Activated CD8-positive, alpha-beta memory T cell treated with anti-CD3 and anti-CD28 coated beads, Interleukin-2, amount 10 ng/mL, durations not matched to agents 7 days and 5 days (primary cell): ENCODE results near the gene ZFR2. TPM values are rescaled to one million over a fixed set of nuclear protein-coding genes. Genes with fewer than 3 reads are reported as not detected.
"Not testable (repeated sequence)": the region's sequence is repeated elsewhere in the genome, so short reads cannot be mapped to it uniquely, and the experiment has no call there.

Experiments
- ATAC-seq: fragments of 150-1000 bp; cut with Tn5 transposase; one replicate; pipeline ENCODE4 v1.10.0; 2021; ENCODE audit warnings: moderate library complexity
- CTCF ChIA-PET: fragments of 350-600 bp; sonication (Branson Sonifier 250); formaldehyde crosslinking; loops from one replicate; lab custom pipeline; 2021; ENCODE audit warnings: antibody characterized with exemption; lab: Charles Lee
- DNase-seq: peaks from one replicate; pipeline ENCODE4 v3.0.0-alpha.2; 2020
- H3K27ac Mint-ChIP-seq: one replicate; pipeline ENCODE4 v1.8.0; 2021; ENCODE audit warnings: mild to moderate bottlenecking, mixed read lengths
- H3K27me3 Mint-ChIP-seq: one replicate; pipeline ENCODE4 v1.8.0; 2021; ENCODE audit warnings: mixed read lengths
- H3K36me3 Mint-ChIP-seq: one replicate; pipeline ENCODE4 v1.8.0; 2021; ENCODE audit warnings: mild to moderate bottlenecking, mixed read lengths
- H3K4me1 Mint-ChIP-seq: one replicate; pipeline ENCODE4 v1.8.0; 2021; ENCODE audit warnings: mixed read lengths
- H3K4me3 Mint-ChIP-seq: one replicate; pipeline ENCODE4 v1.8.0; 2021; ENCODE audit warnings: mild to moderate bottlenecking, moderate library complexity, mixed read lengths
- H3K9me3 Mint-ChIP-seq: one replicate; pipeline ENCODE4 v1.8.0; 2022; ENCODE audit warnings: low read depth, mixed read lengths
- total RNA-seq, 2 experiments: library from RNA; stranded (reverse); gene quantifications; one replicate each; pipeline ENCODE4 v1.2.3, GENCODE V29; 2021

ZFR2 gene
- total RNA-seq, 2 experiments from 2014 or later, result 0.26 TPM

GRCh38 chr19:3893509-3894179 is 24.8 kb upstream of the ZFR2 start:
- H3K9me3 Mint-ChIP-seq, result no peaks in the 10 kb centered on the region
- H3K27ac Mint-ChIP-seq, result no peak overlapping the region
- CTCF ChIA-PET, result interaction anchor here (0.6 kb wide), 1 partner anchor 1913 kb away, joined by 3 read pairs; no protein-coding TSS in a partner anchor
- peaks cover 8% of the 10 kb centered on the region for H3K4me1 Mint-ChIP-seq
- no peaks in the 10 kb centered on the region for H3K27me3 Mint-ChIP-seq
- ATAC-seq (no peak), DNase-seq (no peak)
- no peak overlapping the region for H3K4me3 Mint-ChIP-seq
- no peaks in the 10 kb centered on the region for H3K36me3 Mint-ChIP-seq

GRCh38 chr19:3890591-3890990 is 21.8 kb upstream of the ZFR2 start:
- Mint-ChIP-seq H3K4me3 (no peak overlapping the region), H3K9me3 (no peaks in the 10 kb centered on the region), H3K27me3 (no peaks in the 10 kb centered on the region), H3K27ac (no peak overlapping the region), H3K4me1 (no peaks in the 10 kb centered on the region), H3K36me3 (no peaks in the 10 kb centered on the region)
- CTCF ChIA-PET, result interaction anchor here (0.7 to 0.8 kb wide), 2 partner anchors 172 to 250 kb away, joined by 3 read pairs; no protein-coding TSS in a partner anchor
- ATAC-seq, result no peak
- DNase-seq, result no peak

GRCh38 chr19:3882041-3882384 is 13.2 kb upstream of the ZFR2 start:
- H3K27ac Mint-ChIP-seq, result no peak overlapping the region
- H3K36me3 Mint-ChIP-seq, result no peaks in the 10 kb centered on the region
- H3K27me3 Mint-ChIP-seq, result peaks cover 38% of the 10 kb centered on the region
- no peak for ATAC-seq
- peaks cover 2% of the 10 kb centered on the region for H3K4me1 Mint-ChIP-seq
- CTCF ChIA-PET, result no interaction called here
- no peaks in the 10 kb centered on the region for H3K9me3 Mint-ChIP-seq
- H3K4me3 Mint-ChIP-seq, result no peak overlapping the region
- no peak for DNase-seq

- H3K36me3 Mint-ChIP-seq, result no peaks in the 10 kb centered on the region
- DNase-seq (no peak), ATAC-seq (no peak)
- peaks cover 38% of the 10 kb centered on the region for H3K27me3 Mint-ChIP-seq
- H3K4me3 Mint-ChIP-seq, result no peak overlapping the region
- CTCF ChIA-PET, result no interaction called here
- no peak overlapping the region for H3K27ac Mint-ChIP-seq
- H3K9me3 Mint-ChIP-seq, result no peaks in the 10 kb centered on the region
- H3K4me1 Mint-ChIP-seq, result peaks cover 2% of the 10 kb centered on the region
Measured at GRCh38 chr19:3881272-3882040, 12.6 kb upstream of the ZFR2 start.

DNA sequence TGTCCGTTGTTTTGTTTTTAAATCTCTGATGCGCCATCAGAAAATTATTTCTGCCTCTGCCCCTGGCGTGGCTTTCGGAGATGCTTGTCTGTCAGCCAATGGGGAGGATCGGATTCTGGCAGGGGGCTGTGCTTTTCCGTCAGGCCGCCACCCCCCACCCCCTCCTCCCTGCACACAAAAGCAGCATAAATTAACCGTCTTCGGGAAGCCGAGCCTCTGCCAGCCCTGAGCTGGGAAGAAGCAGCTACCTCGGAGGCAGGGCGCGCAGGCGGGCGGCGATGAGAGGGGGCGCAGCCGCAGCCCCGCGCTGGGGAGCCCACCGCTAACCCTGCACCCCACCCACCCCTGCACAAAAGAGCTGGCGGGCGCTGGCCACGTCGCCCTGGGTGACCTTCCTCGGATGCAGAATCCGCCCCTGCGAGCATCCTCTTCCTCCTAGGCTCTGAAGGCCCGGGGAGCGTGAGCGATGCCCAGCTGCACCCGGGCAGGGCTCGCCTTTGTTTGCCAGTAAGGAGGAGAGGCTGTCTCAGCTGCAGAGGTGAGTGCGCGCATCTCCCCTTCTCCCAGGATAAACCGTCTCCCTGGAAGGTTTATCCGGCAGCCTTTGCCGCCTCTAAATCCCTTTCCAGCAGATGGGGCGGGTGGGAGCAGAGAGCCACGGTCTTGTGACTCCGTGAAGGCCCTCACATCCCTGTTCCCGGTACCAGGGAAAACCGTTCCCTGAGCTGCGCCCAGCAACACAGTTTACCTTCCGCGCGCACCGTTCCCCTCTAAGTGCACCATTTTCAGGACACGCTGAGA is 11.8 kb upstream of the ZFR2 start, which contains the start of gene ATCAY:
TSS of gene ATCAY (plus strand) at position 215 of the 801 bp plus-strand sequence. CDS start 5,083 bp downstream, outside the sequence.
- CTCF ChIA-PET, result interaction anchor here (0.7 kb wide), 1 partner anchor 352 kb away, joined by 3 read pairs; no protein-coding TSS in a partner anchor

DNA sequence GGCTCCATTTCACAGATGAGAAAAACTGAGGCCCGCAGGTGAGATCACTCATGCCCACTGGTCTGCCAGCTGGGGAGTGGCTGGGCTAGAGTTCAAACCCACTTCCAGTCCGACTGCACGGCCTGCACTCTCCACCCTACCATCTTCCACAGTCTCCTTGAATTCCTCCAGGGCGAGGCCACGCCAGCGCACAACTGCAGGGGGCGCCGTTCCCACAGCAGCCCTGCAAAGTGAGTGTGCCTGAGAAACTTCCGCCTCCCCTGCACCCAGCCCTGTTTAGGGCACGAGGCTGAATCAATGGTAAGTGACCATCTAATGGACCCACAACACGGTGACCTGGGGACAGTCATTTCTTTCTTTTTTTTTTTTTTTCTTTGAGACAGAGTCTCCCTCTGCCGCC is 10.8 kb upstream of the ZFR2 start:
- H3K4me1 Mint-ChIP-seq, result peaks cover 2% of the 10 kb centered on the region
- no peaks in the 10 kb centered on the region for H3K36me3 Mint-ChIP-seq
- H3K4me3 Mint-ChIP-seq, result no peak overlapping the region
- DNase-seq (no peak), ATAC-seq (no peak)
- H3K9me3 Mint-ChIP-seq, result no peaks in the 10 kb centered on the region
- H3K27ac Mint-ChIP-seq, result no peak overlapping the region
- CTCF ChIA-PET, result interaction anchor here (0.7 kb wide), 1 partner anchor 353 kb away, joined by 3 read pairs; no protein-coding TSS in a partner anchor
- H3K27me3 Mint-ChIP-seq, result peaks cover 38% of the 10 kb centered on the region

More for the DNA sequence above, 11.8 kb upstream of the ZFR2 start, which contains the start of gene ATCAY:
- no peak for DNase-seq
- peaks cover 38% of the 10 kb centered on the region for H3K27me3 Mint-ChIP-seq
- H3K27ac Mint-ChIP-seq, result no peak within 1 kb of the TSS
- peaks cover 2% of the 10 kb centered on the region for H3K4me1 Mint-ChIP-seq
- no peak for ATAC-seq
- H3K36me3 Mint-ChIP-seq, result no peaks in the 10 kb centered on the region
- H3K9me3 Mint-ChIP-seq, result no peaks in the 10 kb centered on the region
- H3K4me3 Mint-ChIP-seq, result no peak within 1 kb of the TSS

- ATAC-seq, result not testable (repeated sequence)
Measured at GRCh38 chr19:3874695-3875094, 5.9 kb upstream of the ZFR2 start.

GRCh38 chr19:3873151-3873550 is 4.3 kb upstream of the ZFR2 start:
- ATAC-seq (no peak), DNase-seq (no peak)
- CTCF ChIA-PET, result no interaction called here
- Mint-ChIP-seq H3K36me3 (peaks cover 7% of the 10 kb centered on the region), H3K27me3 (peaks cover 16% of the 10 kb centered on the region), H3K4me1 (peaks cover 7% of the 10 kb centered on the region), H3K4me3 (no peak overlapping the region), H3K9me3 (no peaks in the 10 kb centered on the region), H3K27ac (no peak overlapping the region)

More at GRCh38 chr19:3874695-3875094, 5.9 kb upstream of the ZFR2 start:
- H3K4me3 Mint-ChIP-seq, DNase-seq, H3K36me3 Mint-ChIP-seq, CTCF ChIA-PET, H3K9me3 Mint-ChIP-seq, H3K4me1 Mint-ChIP-seq, H3K27ac Mint-ChIP-seq: not testable (repeated sequence)
- peaks cover 16% of the 10 kb centered on the region for H3K27me3 Mint-ChIP-seq

- H3K36me3 Mint-ChIP-seq, result peaks cover 7% of the 10 kb centered on the region
- no peak for DNase-seq
- no peaks in the 10 kb centered on the region for H3K9me3 Mint-ChIP-seq
- CTCF ChIA-PET, result interaction anchor here (1.0 kb wide), 1 partner anchor 120 kb away, joined by 3 read pairs; no protein-coding TSS in a partner anchor
- peaks cover 7% of the 10 kb centered on the region for H3K4me1 Mint-ChIP-seq
- H3K27me3 Mint-ChIP-seq, result peaks cover 43% of the 10 kb centered on the region
- no peak for ATAC-seq
- no peak overlapping the region for H3K4me3 Mint-ChIP-seq
- H3K27ac Mint-ChIP-seq, result no peak overlapping the region
Measured at GRCh38 chr19:3867971-3868769, 668 bp downstream of the ZFR2 start.

GRCh38 chr19:3866910-3867638 is 1.8 kb downstream of the ZFR2 start:
- Mint-ChIP-seq H3K4me3 (no peak overlapping the region), H3K27me3 (peaks cover 47% of the 10 kb centered on the region), H3K27ac (no peak overlapping the region), H3K4me1 (peaks cover 7% of the 10 kb centered on the region), H3K36me3 (peaks cover 7% of the 10 kb centered on the region), H3K9me3 (no peaks in the 10 kb centered on the region)
- ATAC-seq, result no peak
- CTCF ChIA-PET, result interaction anchor here (1.0 kb wide), 1 partner anchor 9 kb away, joined by 3 read pairs; no protein-coding TSS in a partner anchor
- DNase-seq, result no peak

DNA sequence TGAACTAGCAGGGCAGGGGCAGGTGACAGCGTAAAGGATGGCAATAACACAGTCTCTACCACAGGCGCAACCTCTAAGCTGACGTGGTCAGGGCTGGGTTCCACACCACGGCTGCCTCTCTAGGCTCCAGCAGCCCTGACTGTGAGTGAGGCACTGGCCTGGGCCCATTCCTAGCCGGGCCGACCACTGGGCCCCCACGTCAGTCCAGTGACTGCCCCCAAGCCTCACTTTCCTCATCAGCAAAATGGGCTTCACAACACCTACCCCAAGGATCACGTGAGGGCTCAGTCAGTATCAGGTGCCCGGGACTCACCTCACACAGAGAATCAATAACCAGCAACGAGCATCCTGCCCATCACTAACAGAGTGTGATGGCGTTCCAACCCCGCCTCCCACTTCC is 5.2 kb downstream of the ZFR2 start:
- Mint-ChIP-seq H3K27me3 (peaks cover 34% of the 10 kb centered on the region), H3K4me3 (no peak overlapping the region), H3K36me3 (no peaks in the 10 kb centered on the region), H3K4me1 (no peaks in the 10 kb centered on the region), H3K9me3 (no peaks in the 10 kb centered on the region), H3K27ac (no peak overlapping the region)
- CTCF ChIA-PET, result no interaction called here
- DNase-seq (no peak), ATAC-seq (no peak)
